H1 (cell line): ENCODE data around the gene BTBD10. TPM values are rescaled to one million over a fixed set of nuclear protein-coding genes. Genes with fewer than 3 reads are reported as not detected.

ENCODE experiments used
- BCL11A ChIP-seq, 2 experiments: IDR thresholded peaks; one replicate each; pipeline ENCODE4 v1.6.1; 2011; ENCODE audit warnings: low read depth in 2 of 2, low read length in 2 of 2, mild to moderate bottlenecking in 2 of 2
- CHD1 ChIP-seq: IDR thresholded peaks from 2 replicates; pipeline ENCODE4 v1.6.1; 2012; ENCODE audit warnings: low read depth, low read length, improper control_type of control experiment
- CREB1 ChIP-seq: IDR thresholded peaks from 2 replicates; pipeline ENCODE4 v1.6.1; 2012; ENCODE audit warnings: inconsistent platforms
- KDM1A ChIP-seq: fragments of 200-600, 300-600 bp; sonication (generic); IDR thresholded peaks from 2 replicates; pipeline ENCODE4 v1.7.1; 2016; ENCODE audit warnings: mild to moderate bottlenecking, low read length, borderline replicate concordance
- KDM5A ChIP-seq: fragments of 200-600 bp; IDR thresholded peaks from 2 replicates; pipeline ENCODE4 v1.7.1; 2012; ENCODE audit warnings: mild to moderate bottlenecking, low read length, inconsistent platforms, mixed read lengths
- PHF8 ChIP-seq: fragments of 200-600 bp; sonication (generic); conservative IDR thresholded peaks from 2 replicates; pipeline ENCODE4 v1.7.1; 2012; ENCODE audit warnings: low read depth, mild to moderate bottlenecking, inconsistent platforms, low read length, moderate library complexity
- RNF2 ChIP-seq: fragments of 200-900, 300-1000 bp; sonication (generic); IDR thresholded peaks from 2 replicates; pipeline ENCODE4 v1.7.1; 2016; ENCODE audit warnings: borderline replicate concordance, low read depth, mild to moderate bottlenecking, antibody characterized with exemption, low read length; ENCODE audit not compliant: poor library complexity, severe bottlenecking; ENCODE audit errors: missing control alignments
- SIRT6 ChIP-seq: IDR thresholded peaks from one replicate; pipeline ENCODE4 v1.7.1; 2012; ENCODE audit warnings: low read length, inconsistent platforms
- YY1 ChIP-seq: IDR thresholded peaks from 2 replicates; pipeline ENCODE4 v1.6.1; 2011; ENCODE audit warnings: low read depth, mild to moderate bottlenecking, low read length
- polyA plus RNA-seq, 7 experiments: library from polyadenylated mRNA; depleted of rRNA in 3 of 7; stranded (reverse) in 5 of 7; unstranded in 2 of 7; fragments of >200 nt in 5 of 7; fragments of 200-250 nt in 2 of 7; gene quantifications; 1 replicate in 5 of 7; 2 replicates in 1 of 7; 4 replicates in 1 of 7; pipeline versions ENCODE4 v1.2.1 to v1.2.3, GENCODE V29; 2011 to 2013; ENCODE audit warnings: missing spikeins in 2 of 7, mixed read lengths in 2 of 7
- total RNA-seq: library from RNA; stranded (reverse); fragmentation: NEBNext Ultra II Directional; extraction: Animal tissue kit (Norgen Biotek cat#: 25700); gene quantifications from 2 replicates; pipeline ENCODE4 v1.2.1, GENCODE V29; 2021
- TF ChIP-seq, protein P1 (sequence below): IDR thresholded peaks from 2 replicates; pipeline ENCODE4 v1.6.1; 2012; ENCODE audit warnings: low read length, inconsistent platforms
- TF ChIP-seq, protein P2 (sequence below): IDR thresholded peaks from 2 replicates; pipeline ENCODE4 v1.6.1; 2012; ENCODE audit warnings: inconsistent platforms

The BTBD10 gene
- total and polyA plus RNA-seq, 2 of the 8 experiments (the other 6 are each of a cell fraction or from before 2014, with no cell fraction given), result 13.8 to 22.2 TPM

DNA sequence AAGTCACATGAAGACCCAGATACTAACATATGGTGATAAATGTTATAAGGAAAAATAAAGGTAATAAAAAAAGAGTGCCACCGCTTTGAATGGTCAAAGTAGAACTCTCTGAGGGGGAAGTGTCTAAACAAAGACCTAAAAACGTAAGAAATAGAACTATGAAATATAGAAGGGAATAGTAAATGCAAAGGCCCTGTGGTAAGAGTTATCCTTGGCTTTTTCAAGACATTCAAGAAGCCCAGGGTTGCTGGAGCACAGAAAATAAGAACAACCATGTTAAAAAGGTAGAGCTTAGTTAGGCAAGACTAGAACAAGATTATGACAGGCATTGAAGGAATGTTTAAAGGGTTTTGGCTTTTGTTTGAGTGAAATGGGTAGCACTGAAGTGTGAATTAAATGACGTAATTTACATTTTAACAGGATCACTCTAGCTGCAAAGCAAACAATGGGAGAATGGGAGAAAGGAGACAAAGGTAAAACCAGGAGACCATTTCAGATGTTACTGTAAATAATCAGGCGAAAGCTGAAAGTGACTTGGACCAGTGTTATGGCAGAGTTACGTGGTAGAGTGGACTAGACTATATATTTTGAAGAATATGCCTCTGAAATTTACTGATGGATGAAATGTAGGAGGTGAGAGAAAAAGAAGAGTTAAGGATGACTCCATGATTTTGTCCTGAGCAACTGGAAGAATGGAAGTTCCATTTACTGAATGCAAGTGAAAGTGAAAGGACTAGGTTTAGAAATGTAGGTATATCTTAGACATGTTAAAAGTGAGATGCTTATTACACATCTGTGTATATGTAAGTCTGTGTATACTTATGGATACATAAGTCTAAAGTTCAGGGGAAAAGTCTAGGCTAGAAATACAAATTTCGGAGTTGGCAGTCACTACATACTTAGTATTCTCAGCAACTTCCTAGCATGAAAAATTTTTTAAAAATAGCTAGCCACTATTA is 28.5 kb downstream of the BTBD10 start (continued):
- TF ChIP-seq, protein P1, sequence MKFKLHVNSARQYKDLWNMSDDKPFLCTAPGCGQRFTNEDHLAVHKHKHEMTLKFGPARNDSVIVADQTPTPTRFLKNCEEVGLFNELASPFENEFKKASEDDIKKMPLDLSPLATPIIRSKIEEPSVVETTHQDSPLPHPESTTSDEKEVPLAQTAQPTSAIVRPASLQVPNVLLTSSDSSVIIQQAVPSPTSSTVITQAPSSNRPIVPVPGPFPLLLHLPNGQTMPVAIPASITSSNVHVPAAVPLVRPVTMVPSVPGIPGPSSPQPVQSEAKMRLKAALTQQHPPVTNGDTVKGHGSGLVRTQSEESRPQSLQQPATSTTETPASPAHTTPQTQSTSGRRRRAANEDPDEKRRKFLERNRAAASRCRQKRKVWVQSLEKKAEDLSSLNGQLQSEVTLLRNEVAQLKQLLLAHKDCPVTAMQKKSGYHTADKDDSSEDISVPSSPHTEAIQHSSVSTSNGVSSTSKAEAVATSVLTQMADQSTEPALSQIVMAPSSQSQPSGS, result peak; percentile 93
- TF ChIP-seq CHD1 (no peak), SIRT6 (no peak), RNF2 (no peak), PHF8 (no peak), BCL11A (IDR thresholded peaks at IDR 0.05; ENCODE audit: low read depth in 2 of 2, low read length in 2 of 2) (no peak), KDM5A (no peak), KDM1A (peak; percentile 56; the same call in 1 of the 2 replicates), CREB1 (no peak), YY1 (no peak)
- TF ChIP-seq, protein P2, sequence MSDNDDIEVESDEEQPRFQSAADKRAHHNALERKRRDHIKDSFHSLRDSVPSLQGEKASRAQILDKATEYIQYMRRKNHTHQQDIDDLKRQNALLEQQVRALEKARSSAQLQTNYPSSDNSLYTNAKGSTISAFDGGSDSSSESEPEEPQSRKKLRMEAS, result no peak
